Camera-type eye (tissue), 1 donor: Measurements from ENCODE around the gene B4GALNT3. TPM values are rescaled to one million over a fixed set of nuclear protein-coding genes. Genes with fewer than 3 reads are reported as not detected.

ENCODE experiments used
- total RNA-seq: library from RNA; depleted of rRNA; stranded (reverse); fragments of >200 nt; gene quantifications from one replicate; pipeline ENCODE4 v1.2.3, GENCODE V29; 2014

Gene B4GALNT3
- total RNA-seq, result 6.8 TPM

GRCh38 chr12:459430-460258 lies at the start of gene B4GALNT3:
Gene B4GALNT3, plus strand, starts transcription at chr12:459939. Its CDS starts 438 bp downstream, at chr12:460377.

Other genes starting within 250 kb of the B4GALNT3 start
- 4.0 TPM for gene SLC6A12, start 245.8 kb upstream of the B4GALNT3 start, total RNA-seq
- gene SLC6A13, start 197.1 kb upstream of the B4GALNT3 start, total RNA-seq, result 37.5 TPM
- 98.4 TPM for gene KDM5A, start 70.6 kb upstream of the B4GALNT3 start, total RNA-seq
- 16.7 TPM for gene CCDC77, start 58.3 kb upstream of the B4GALNT3 start, total RNA-seq
- gene NINJ2, start 203.5 kb downstream of the B4GALNT3 start, total RNA-seq, result 0.93 TPM